ENCODE data around the gene ZBTB20. TPM values are rescaled to one million over a fixed set of nuclear protein-coding genes. Genes with fewer than 3 reads are reported as not detected.

ZBTB20 gene
- polyA plus RNA-seq, 1 of the 3 experiments (the other 2 are of a cell fraction), result 0.43 TPM

GRCh38 chr3:114590309-114591047 is 556.6 kb downstream of the ZBTB20 start:
- H3K4me1 ChIP-seq (ENCODE audit: control insufficient read depth in 1 of 2, insufficient read depth in 2 of 2, low read depth in 1 of 2, low read length in 1 of 2), result no peaks in the 10 kb centered on the region
- H4K20me1 ChIP-seq (ENCODE audit: insufficient read depth), result 0 out of 2 replicates have a peak, but pooled peaks cover 3% of the 10 kb centered on the region
- TF ChIP-seq MEF2A (IDR thresholded peaks at IDR 0.05; ENCODE audit: borderline replicate concordance, low read depth), result no peak
- no peaks in the 10 kb centered on the region for H3K9me2 ChIP-seq
- ChIA-PET CTCF (interaction anchor here (0.7 kb wide), 1 partner anchor 70 kb away, joined by 3 read pairs; no protein-coding TSS in a partner anchor), POLR2A (no interaction called here)
- peaks cover 4% of the 10 kb centered on the region for H3F3A ChIP-seq (replicated peaks; ENCODE audit: insufficient read depth)
- no peak overlapping the region for H3K4me3 ChIP-seq (ENCODE audit: low read depth in 2 of 2, low read length in 1 of 2)
- no peaks in the 10 kb centered on the region for H3K9me3 ChIP-seq
- H3K9ac ChIP-seq, result no peak overlapping the region
- no peaks in the 10 kb centered on the region for H3K79me2 ChIP-seq (ENCODE audit: insufficient read depth)
- no peak overlapping the region for H3K27ac ChIP-seq (ENCODE audit: low read depth in 2 of 2, low read length in 1 of 2)
- H2AFZ ChIP-seq (ENCODE audit: low read depth), result no peak overlapping the region
- peaks cover 6 to 7% of the 10 kb centered on the region in 2 experiments for H3K36me3 ChIP-seq (replicated peaks in 1 of 2; ENCODE audit: control insufficient read depth in 1 of 2, insufficient read depth in 2 of 2, low read length in 1 of 2)
- WGBS (ENCODE audit: low lambda C conversion rate), result 92% methylated on average over 6 of the region's 6 CpGs
- DNase-seq, result no peak
- H3K4me2 ChIP-seq, result no peak overlapping the region
- H3K27me3 ChIP-seq (ENCODE audit: insufficient read depth), result no peaks in the 10 kb centered on the region

- Histone ChIP-seq H3K4me2 (no peak overlapping the region), H2AFZ (ENCODE audit: low read depth) (no peak overlapping the region), H3K4me3 (ENCODE audit: low read depth in 2 of 2, low read length in 1 of 2) (no peak overlapping the region), H3K36me3 (replicated peaks in 1 of 2; ENCODE audit: control insufficient read depth in 1 of 2, insufficient read depth in 2 of 2, low read length in 1 of 2) (peaks cover 6 to 7% of the 10 kb centered on the region in 2 experiments), H3K27ac (ENCODE audit: low read depth in 2 of 2, low read length in 1 of 2) (no peak overlapping the region), H4K20me1 (ENCODE audit: insufficient read depth) (0 out of 2 replicates have a peak, but pooled peaks cover 7% of the 10 kb centered on the region), H3K9ac (no peak overlapping the region), H3K4me1 (ENCODE audit: control insufficient read depth in 1 of 2, insufficient read depth in 2 of 2, low read depth in 1 of 2, low read length in 1 of 2) (no peaks in the 10 kb centered on the region), H3K27me3 (ENCODE audit: insufficient read depth) (no peaks in the 10 kb centered on the region), H3F3A (replicated peaks; ENCODE audit: insufficient read depth) (peaks cover 4% of the 10 kb centered on the region), H3K9me2 (no peaks in the 10 kb centered on the region), H3K9me3 (no peaks in the 10 kb centered on the region), H3K79me2 (ENCODE audit: insufficient read depth) (no peaks in the 10 kb centered on the region)
- no peak for DNase-seq
- TF ChIP-seq SMC3 (IDR thresholded peaks at IDR 0.05; ENCODE audit: low read depth, low read length) (no peak), REST (IDR thresholded peaks at IDR 0.05; ENCODE audit: low read depth, low read length) (no peak)
- POLR2A ChIA-PET, result no interaction called here
- CTCF ChIA-PET, result interaction anchor here (1.0 kb wide), 1 partner anchor 169 kb away, joined by 3 read pairs; no protein-coding TSS in a partner anchor
- WGBS (ENCODE audit: low lambda C conversion rate), result 97% methylated on average over 5 of the region's 5 CpGs
Measured at GRCh38 chr3:114587986-114588385, 559.1 kb downstream of the ZBTB20 start.

GRCh38 chr3:114586119-114586518 is 561.0 kb downstream of the ZBTB20 start:
- 0 out of 2 replicates have a peak, but pooled peaks cover 9% of the 10 kb centered on the region for H3K79me2 ChIP-seq (ENCODE audit: insufficient read depth)
- CTCF ChIA-PET, result no interaction called here
- TF ChIP-seq CHD2 (IDR thresholded peaks at IDR 0.05; ENCODE audit: low read length, partially characterized antibody), result no peak
- 100% methylated on average over 1 of the region's 1 CpG for WGBS (ENCODE audit: low lambda C conversion rate)
- POLR2A ChIA-PET, result no interaction called here
- no peaks in the 10 kb centered on the region for H3K9me3 ChIP-seq
- H3K4me1 ChIP-seq (ENCODE audit: control insufficient read depth in 1 of 2, insufficient read depth in 2 of 2, low read depth in 1 of 2, low read length in 1 of 2), result no peaks in the 10 kb centered on the region
- H3K4me3 ChIP-seq (ENCODE audit: low read depth in 2 of 2, low read length in 1 of 2), result no peak overlapping the region
- no peaks in the 10 kb centered on the region for H3K27me3 ChIP-seq (ENCODE audit: insufficient read depth)
- no peak overlapping the region for H3K4me2 ChIP-seq
- H3K9me2 ChIP-seq, result no peaks in the 10 kb centered on the region
- H3K9ac ChIP-seq, result no peak overlapping the region
- H3F3A ChIP-seq (replicated peaks; ENCODE audit: insufficient read depth), result peaks cover 4% of the 10 kb centered on the region
- H4K20me1 ChIP-seq (ENCODE audit: insufficient read depth), result 0 out of 2 replicates have a peak, but pooled peaks cover 7% of the 10 kb centered on the region
- H3K27ac ChIP-seq (ENCODE audit: low read depth in 2 of 2, low read length in 1 of 2), result no peak overlapping the region
- H3K36me3 ChIP-seq (replicated peaks in 1 of 2; ENCODE audit: control insufficient read depth in 1 of 2, insufficient read depth in 2 of 2, low read length in 1 of 2), result peaks cover 6 to 12% of the 10 kb centered on the region in 2 experiments
- H2AFZ ChIP-seq (ENCODE audit: low read depth), result no peak overlapping the region
- DNase-seq, result no peak

Data from SK-N-SH (cell line).